ACC112 (cell line): Measurements from ENCODE around the gene CTSD.

Source experiments
- H2AFZ ChIP-seq: fragments of 200-600 bp; sonication (generic); one replicate; pipeline ENCODE4 v1.6.0; 2017; ENCODE audit warnings: antibody characterized with exemption, low read length; ENCODE audit not compliant: unreplicated experiment
- H3K27ac ChIP-seq: fragments of 200-600 bp; sonication (generic); 2 replicates; pipeline ENCODE4 v1.5.1; 2014; ENCODE audit warnings: low read depth, mild to moderate bottlenecking, antibody characterized with exemption, low read length, moderate library complexity
- H3K27me3 ChIP-seq: fragments of 200-600 bp; sonication (generic); 2 replicates; pipeline ENCODE4 v1.6.1; 2014; ENCODE audit warnings: mild to moderate bottlenecking, antibody characterized with exemption, low read length, moderate library complexity, mixed read lengths; ENCODE audit not compliant: insufficient read depth
- H3K36me3 ChIP-seq: fragments of 200-600 bp; sonication (generic); 2 replicates; pipeline ENCODE4 v1.6.1; 2016; ENCODE audit warnings: mild to moderate bottlenecking, antibody characterized with exemption, low read length, moderate library complexity, mixed read lengths; ENCODE audit not compliant: insufficient read depth
- H3K4me1 ChIP-seq: fragments of 200-600 bp; sonication (generic); one replicate; pipeline ENCODE4 v1.6.1; 2016; ENCODE audit warnings: low read length, mixed read lengths; ENCODE audit not compliant: insufficient read depth, unreplicated experiment, control insufficient read depth
- H3K4me3 ChIP-seq: fragments of 200-600 bp; sonication (generic); 2 replicates; pipeline ENCODE4 v1.5.1; 2014; ENCODE audit warnings: mild to moderate bottlenecking, low read depth, low read length
- H3K79me2 ChIP-seq: fragments of 200-600 bp; sonication (generic); one replicate; pipeline ENCODE4 v1.6.0; 2016; ENCODE audit warnings: low read length; ENCODE audit not compliant: control insufficient read depth, unreplicated experiment, insufficient read depth

CTSD gene

DNA sequence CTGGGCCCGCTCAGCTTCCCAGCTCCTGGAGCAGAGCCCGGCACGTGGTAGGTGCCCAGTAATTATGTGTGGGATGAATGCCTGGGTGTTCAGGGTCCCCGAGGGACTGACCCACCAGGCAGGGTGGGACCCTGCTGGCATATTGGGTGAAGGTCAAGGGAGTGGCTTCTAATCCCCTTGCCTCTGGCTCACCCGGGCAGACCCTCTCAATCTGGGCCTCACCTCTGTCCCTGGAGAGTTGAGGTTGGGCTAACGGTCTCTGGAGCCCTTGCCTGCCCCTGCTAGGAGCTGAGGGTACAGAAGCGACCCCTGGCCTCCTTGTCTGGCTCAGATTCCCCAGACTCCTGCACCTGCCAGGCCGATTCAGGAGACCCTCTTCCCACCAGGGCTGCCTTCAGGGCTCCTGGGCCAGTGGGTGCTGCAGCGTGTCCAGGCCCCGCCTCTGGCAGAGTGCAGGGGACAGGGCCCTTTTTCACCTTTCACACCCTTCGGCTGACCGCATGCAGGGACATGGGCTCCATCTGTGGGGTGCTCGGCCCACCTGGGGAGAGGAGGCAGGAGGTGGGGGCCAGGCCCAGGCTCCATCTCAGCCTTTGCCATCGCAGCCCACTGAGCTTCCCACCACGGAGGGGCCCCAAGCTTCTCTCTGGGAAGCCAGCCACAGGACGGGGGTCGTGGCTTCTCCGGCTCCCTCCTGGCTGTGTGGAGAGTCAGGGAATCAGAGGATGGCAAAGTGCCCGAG is 3.8 kb upstream of the CTSD start:
- no peak overlapping the region for H3K4me3 ChIP-seq
- H2AFZ ChIP-seq: no peak overlapping the region
- H3K4me1 ChIP-seq: peaks cover 26% of the 10 kb centered on the region
- peaks cover 11% of the 10 kb centered on the region for H3K79me2 ChIP-seq
- H3K27ac ChIP-seq: no peak overlapping the region
- no peaks in the 10 kb centered on the region for H3K27me3 ChIP-seq
- no peaks in the 10 kb centered on the region for H3K36me3 ChIP-seq

DNA sequence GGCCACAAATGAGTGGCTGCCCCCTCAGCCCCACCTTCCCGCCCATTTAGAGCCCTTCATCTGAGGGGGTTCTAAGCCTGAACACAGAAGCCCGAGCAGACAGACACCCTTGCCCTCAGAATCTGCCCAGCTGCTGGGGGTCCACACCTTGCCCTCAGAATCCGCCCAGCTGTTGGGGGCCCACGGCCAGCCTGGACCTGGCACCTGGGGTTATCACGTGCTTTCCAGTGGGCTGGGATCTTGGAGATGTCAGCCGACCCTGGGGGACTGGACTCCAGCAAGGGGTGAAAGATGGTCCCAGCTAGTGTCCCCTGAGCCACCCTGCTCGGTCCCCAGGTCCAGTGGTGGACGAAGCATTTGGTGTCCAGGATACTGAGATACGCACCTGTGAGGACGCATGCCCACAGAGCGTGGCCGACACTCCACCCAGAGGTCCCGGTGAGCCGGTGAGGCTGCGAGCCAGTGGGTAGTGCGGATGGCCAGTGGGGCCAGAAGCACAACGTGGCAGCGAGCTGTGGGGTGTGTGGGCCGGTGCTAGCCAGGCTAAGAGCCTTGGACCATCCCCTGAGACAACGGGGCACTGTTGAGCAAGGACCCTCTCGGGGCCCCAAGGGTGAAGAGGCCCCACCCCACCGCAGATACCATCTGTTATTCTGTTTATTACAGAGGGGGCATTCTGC is 3.1 kb upstream of the CTSD start:
- H3K4me1 ChIP-seq: peaks cover 28% of the 10 kb centered on the region
- no peak overlapping the region for H2AFZ ChIP-seq
- no peaks in the 10 kb centered on the region for H3K36me3 ChIP-seq
- H3K27me3 ChIP-seq: no peaks in the 10 kb centered on the region
- H3K79me2 ChIP-seq: peaks cover 13% of the 10 kb centered on the region
- no peak overlapping the region for H3K4me3 ChIP-seq
- no peak overlapping the region for H3K27ac ChIP-seq

GRCh38 chr11:1765871-1766718 is 2.4 kb upstream of the CTSD start:
- no peak overlapping the region for H3K4me3 ChIP-seq
- no peak overlapping the region for H2AFZ ChIP-seq
- H3K79me2 ChIP-seq: peaks cover 17% of the 10 kb centered on the region
- H3K27ac ChIP-seq: no peak overlapping the region
- peaks cover 29% of the 10 kb centered on the region for H3K4me1 ChIP-seq
- no peaks in the 10 kb centered on the region for H3K27me3 ChIP-seq
- no peaks in the 10 kb centered on the region for H3K36me3 ChIP-seq

DNA sequence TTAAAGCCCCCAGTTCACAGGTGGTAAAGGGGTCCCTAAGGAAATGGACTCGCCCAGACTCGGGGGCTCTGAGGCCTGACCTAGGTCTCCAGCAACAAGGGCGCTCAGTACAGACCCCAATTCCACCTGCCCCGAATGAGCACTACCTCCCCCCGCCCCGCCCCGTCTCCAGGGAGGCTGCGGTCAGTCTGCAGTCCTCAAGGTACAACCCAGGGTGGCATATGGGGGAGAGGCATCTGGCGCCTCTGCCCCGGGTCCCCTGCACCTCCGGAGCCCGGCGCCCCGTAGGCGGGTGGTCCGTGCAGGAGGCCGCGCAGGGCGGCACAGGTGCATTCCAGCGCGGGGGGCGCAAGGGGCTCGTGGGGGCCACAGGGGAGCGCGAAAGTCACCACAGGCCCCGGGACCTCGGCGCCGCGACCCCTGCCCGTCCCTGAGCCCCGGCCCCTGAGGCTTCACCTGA is 361 bp downstream of the CTSD start:
- Histone ChIP-seq H3K4me1 (peaks cover 33% of the 10 kb centered on the region), H3K79me2 (peaks cover 25% of the 10 kb centered on the region), H3K27me3 (no peaks in the 10 kb centered on the region), H2AFZ (peak overlapping the region; percentile 58), H3K27ac (peak overlapping the region; percentile 37; the same call in 1 of the 2 replicates), H3K36me3 (0 out of 2 replicates have a peak, but pooled peaks cover 2% of the 10 kb centered on the region), H3K4me3 (peak overlapping the region; percentile 92)

DNA sequence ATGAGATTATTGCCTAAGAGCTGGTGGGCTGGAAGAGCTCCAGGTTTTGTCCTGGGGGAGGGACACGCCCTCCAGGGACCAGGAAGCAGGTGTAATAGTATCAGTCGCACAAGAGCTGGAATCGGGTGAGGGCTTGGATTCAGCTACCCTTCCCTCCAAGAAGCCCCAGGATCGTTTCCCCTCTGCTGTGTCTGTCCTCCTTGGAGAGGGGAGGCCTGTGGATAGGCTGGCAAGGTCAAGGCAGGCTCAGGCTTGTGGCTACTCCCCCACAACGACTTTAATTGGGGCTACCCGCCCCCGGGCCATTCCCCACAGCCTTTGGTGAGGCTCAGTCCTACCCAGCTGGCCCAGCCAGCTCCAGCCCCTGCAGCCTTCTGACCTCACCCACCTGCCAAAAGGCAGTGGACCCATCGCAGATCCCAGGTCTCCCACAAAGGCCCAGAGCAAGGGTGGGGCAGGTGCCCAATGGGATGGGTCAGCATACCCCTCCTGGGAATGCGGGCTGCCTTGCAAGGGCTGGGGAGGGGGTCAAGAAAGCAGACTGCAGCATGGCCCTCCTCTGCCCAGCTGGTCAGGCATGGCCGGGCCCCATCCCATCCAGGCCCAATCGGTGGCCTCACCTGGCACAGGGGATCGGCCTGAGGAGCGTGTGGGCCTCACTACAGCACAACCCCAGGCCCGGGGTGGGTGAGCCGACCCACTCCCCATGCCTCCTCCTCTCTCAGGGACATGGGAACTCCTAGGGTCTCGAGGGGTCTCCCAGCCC is 1.0 kb downstream of the CTSD start:
- peaks cover 25% of the 10 kb centered on the region for H3K79me2 ChIP-seq
- H2AFZ ChIP-seq: no peak overlapping the region
- H3K27ac ChIP-seq: peak overlapping the region; percentile 37; the same call in 1 of the 2 replicates
- no peaks in the 10 kb centered on the region for H3K27me3 ChIP-seq
- peak overlapping the region; percentile 92 for H3K4me3 ChIP-seq
- H3K36me3 ChIP-seq: 0 out of 2 replicates have a peak, but pooled peaks cover 2% of the 10 kb centered on the region
- H3K4me1 ChIP-seq: peaks cover 33% of the 10 kb centered on the region

DNA sequence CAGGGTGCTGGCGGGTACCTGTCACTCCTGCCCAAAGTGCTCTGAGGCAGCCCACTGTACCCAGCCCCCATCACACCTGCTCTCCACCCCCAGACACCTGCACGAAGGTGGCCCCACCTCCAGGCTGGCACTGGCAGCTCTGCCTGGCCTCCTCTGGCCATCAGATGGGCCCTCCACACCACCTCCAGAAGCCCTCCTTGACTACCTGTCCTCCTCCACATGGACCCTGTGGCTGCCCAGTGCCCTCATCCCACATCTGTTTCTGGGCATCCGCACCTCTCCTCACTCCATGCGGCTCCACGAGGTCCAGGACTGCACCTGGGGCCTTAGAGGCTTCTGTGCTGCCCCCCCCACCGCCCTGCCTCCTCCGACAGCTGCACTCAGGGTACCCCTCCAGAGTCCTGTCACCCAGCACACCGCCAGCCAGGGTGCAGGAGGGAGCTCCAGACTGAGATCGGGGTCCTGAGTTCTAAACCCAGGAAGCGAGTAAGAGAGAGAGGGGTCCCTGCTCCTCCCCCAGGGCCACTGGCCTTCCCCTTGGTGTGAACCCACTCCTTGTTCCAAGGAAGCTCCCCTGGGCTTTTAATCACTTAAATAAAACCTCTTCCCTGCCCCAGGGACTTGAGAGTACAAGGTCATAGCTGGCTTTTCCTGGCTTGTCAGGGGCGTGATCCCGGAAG is 1.7 kb downstream of the CTSD start:
- peaks cover 33% of the 10 kb centered on the region for H3K4me1 ChIP-seq
- peak overlapping the region; percentile 37; the same call in 1 of the 2 replicates for H3K27ac ChIP-seq
- peaks cover 2% of the 10 kb centered on the region; the same call in 1 of the 2 replicates for H3K36me3 ChIP-seq
- H2AFZ ChIP-seq: no peak overlapping the region
- no peaks in the 10 kb centered on the region for H3K27me3 ChIP-seq
- H3K79me2 ChIP-seq: peaks cover 25% of the 10 kb centered on the region
- H3K4me3 ChIP-seq: peak overlapping the region; percentile 92

DNA sequence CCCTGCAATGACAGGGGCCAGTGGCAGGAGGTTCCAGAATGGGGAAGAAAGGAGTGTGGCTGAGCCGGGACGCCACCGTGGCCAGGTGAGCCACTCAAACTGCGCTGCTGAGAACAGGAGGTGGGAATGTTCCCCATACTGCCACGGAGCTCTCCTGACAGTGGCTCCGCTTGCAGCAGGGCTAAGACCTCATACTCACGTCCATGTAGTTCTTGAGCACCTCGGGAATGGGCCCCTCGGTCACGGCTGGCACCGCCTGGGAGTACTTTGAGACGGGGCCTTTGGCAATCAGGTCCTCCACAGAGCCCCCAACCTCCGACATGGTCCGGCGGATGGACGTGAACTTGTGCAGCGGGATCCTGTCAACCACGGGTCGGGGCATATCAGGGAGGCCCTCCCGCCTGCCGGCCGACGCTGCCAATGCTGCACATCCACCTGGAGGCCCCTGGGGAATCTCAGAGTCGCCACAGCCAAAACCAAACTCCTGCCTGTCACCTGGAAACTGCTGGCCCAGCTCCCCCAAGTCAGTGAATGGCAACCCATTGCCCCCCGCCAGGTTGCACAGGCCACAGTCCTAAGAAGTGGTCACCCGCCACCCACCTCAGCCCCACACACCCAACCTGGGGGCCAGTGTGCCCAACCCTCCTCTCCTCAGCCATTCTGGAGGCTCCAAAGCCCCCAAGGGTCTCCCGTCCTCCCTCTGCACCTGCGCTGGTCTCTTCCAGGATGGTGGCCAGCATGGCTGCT is 2.4 kb downstream of the CTSD start:
- no peaks in the 10 kb centered on the region for H3K27me3 ChIP-seq
- peak overlapping the region; percentile 92; the same call in 1 of the 2 replicates for H3K4me3 ChIP-seq
- no peak overlapping the region for H2AFZ ChIP-seq
- H3K4me1 ChIP-seq: peaks cover 33% of the 10 kb centered on the region
- H3K79me2 ChIP-seq: peaks cover 25% of the 10 kb centered on the region
- H3K27ac ChIP-seq: peak overlapping the region; percentile 61
- H3K36me3 ChIP-seq: peaks cover 2% of the 10 kb centered on the region; the same call in 1 of the 2 replicates

GRCh38 chr11:1760351-1761109 is 3.2 kb downstream of the CTSD start:
- no peak overlapping the region for H2AFZ ChIP-seq
- peak overlapping the region; percentile 14; the same call in 1 of the 2 replicates for H3K4me3 ChIP-seq
- peaks cover 25% of the 10 kb centered on the region for H3K79me2 ChIP-seq
- H3K27me3 ChIP-seq: no peaks in the 10 kb centered on the region
- peak overlapping the region; percentile 61 for H3K27ac ChIP-seq
- peaks cover 33% of the 10 kb centered on the region for H3K4me1 ChIP-seq
- peaks cover 2% of the 10 kb centered on the region; the same call in 1 of the 2 replicates for H3K36me3 ChIP-seq
